ENCODE results near the gene L1TD1. TPM values are rescaled to one million over a fixed set of nuclear protein-coding genes. Genes with fewer than 3 reads are reported as not detected.

The L1TD1 gene
- total RNA-seq (2022; extraction: Qiagen RNA extraction; ENCODE audit: low read depth): not detected in 5 replicates

GRCh38 chr1:62194651-62195544 lies at the start of gene L1TD1:
TSS of gene L1TD1 (plus strand) at chr1:62194849. CDS start at chr1:62206629, 11,780 bp downstream.

Other genes with a start within 250 kb of the L1TD1 start
- 0.21 to 0.59 TPM (median 0.44 TPM) in 5 replicates for gene KANK4, start 124.6 kb downstream of the L1TD1 start, total RNA-seq (2022; extraction: Qiagen RNA extraction; ENCODE audit: low read depth)
- gene USP1, start 242.2 kb downstream of the L1TD1 start, total RNA-seq (2022; extraction: Qiagen RNA extraction; ENCODE audit: low read depth): 14.1 to 32.3 TPM (median 20.2 TPM) in 5 replicates